A673 (cell line): Measurements from ENCODE around the gene NRAS. TPM values are rescaled to one million over a fixed set of nuclear protein-coding genes. Genes with fewer than 3 reads are reported as not detected.

Experiments
- BruUV-seq: library from RNA; stranded (reverse); fragments of 400-500 nt; replicated peaks from 2 replicates; lab custom pipeline; 2021; lab: Mats Ljungman, UMichigan
- CTCF ChIA-PET: fragments of 300-600 bp; sonication (Branson Sonifier 250); formaldehyde crosslinking; loops from one replicate; lab custom pipeline; 2022; ENCODE audit warnings: antibody characterized with exemption; lab: Charles Lee
- POLR2A ChIA-PET: fragments of 300-600 bp; sonication (Branson Sonifier 250); formaldehyde crosslinking; loops from one replicate; lab custom pipeline; 2022; ENCODE audit warnings: antibody characterized with exemption; ENCODE audit not compliant: low non-redundant PET; lab: Charles Lee
- DNase-seq: peaks from one replicate; pipeline ENCODE4 v3.0.0-alpha.2; 2015; ENCODE audit warnings: low spot score
- H3K27ac ChIP-seq: fragments of 200-600 bp; sonication (generic); 2 replicates; pipeline ENCODE4 v1.5.1; 2016; ENCODE audit warnings: mixed run types, low read depth, mild to moderate bottlenecking, mixed read lengths, antibody characterized with exemption, low read length; ENCODE audit not compliant: poor library complexity, severe bottlenecking
- H3K27me3 ChIP-seq: fragments of 200-600 bp; sonication (generic); replicated peaks from 2 replicates; pipeline ENCODE4 v1.6.1; 2017; ENCODE audit warnings: mixed run types, low read depth, mild to moderate bottlenecking, mixed read lengths, antibody characterized with exemption, low read length; ENCODE audit not compliant: insufficient read depth, poor library complexity
- H3K36me3 ChIP-seq: fragments of 200-600 bp; sonication (generic); 2 replicates; pipeline ENCODE4 v1.6.1; 2016; ENCODE audit warnings: mixed run types, mild to moderate bottlenecking, mixed read lengths, antibody characterized with exemption, low read length; ENCODE audit not compliant: insufficient read depth, poor library complexity, severe bottlenecking
- H3K4me1 ChIP-seq: fragments of 200-600 bp; sonication (generic); 2 replicates; pipeline ENCODE4 v1.6.1; 2017; ENCODE audit warnings: mixed run types, mild to moderate bottlenecking, mixed read lengths, antibody characterized with exemption, low read length; ENCODE audit not compliant: insufficient read depth, poor library complexity, severe bottlenecking
- H3K4me3 ChIP-seq: fragments of 200-600 bp; sonication (generic); 2 replicates; pipeline ENCODE4 v1.5.1; 2016; ENCODE audit warnings: low read depth, mixed run types, mild to moderate bottlenecking, mixed read lengths, low read length; ENCODE audit not compliant: poor library complexity, severe bottlenecking
- H3K9me3 ChIP-seq: fragments of 200-600 bp; sonication (generic); 2 replicates; pipeline ENCODE4 v1.6.1; 2016; ENCODE audit warnings: mixed run types, low read depth, mild to moderate bottlenecking, mixed read lengths, antibody characterized with exemption, low read length; ENCODE audit not compliant: poor library complexity, severe bottlenecking
- EZH2 ChIP-seq: fragments of 200-600 bp; sonication (generic); IDR thresholded peaks from 2 replicates; pipeline ENCODE4 v1.6.1; 2017; ENCODE audit warnings: borderline replicate concordance, low read depth, mild to moderate bottlenecking, mixed read lengths, antibody characterized with exemption, low read length; ENCODE audit not compliant: poor library complexity, severe bottlenecking
- intact Hi-C: fragments of 100-400 bp; cut with micrococcal nuclease; formaldehyde crosslinking; loops from one replicate; pipeline ENCODE4 v1.10.0; 2022; ENCODE audit not compliant: unreplicated experiment
- total RNA-seq: library from RNA; stranded (reverse); gene quantifications from 2 replicates; pipeline ENCODE4 v1.2.3, GENCODE V29; 2021
- TF ChIP-seq, protein P1 (sequence below): fragments of 300-800, 200-600 bp; sonication (generic); conservative IDR thresholded peaks from 2 replicates; pipeline ENCODE4 v1.5.1; 2017; ENCODE audit warnings: low read depth, mild to moderate bottlenecking, antibody characterized with exemption, low read length, moderate library complexity, mixed read lengths

Gene NRAS
- total RNA-seq, 1 experiment from 2014 or later: 79.1 TPM

GRCh38 chr1:114671011-114671938, 45.3 kb downstream of the NRAS start:
- intact Hi-C loops: loop anchor here (5.0 to 10.0 kb wide), 2 partner anchors 326 to 694 kb away; partner anchors contain the start of gene OLFML3
- Histone ChIP-seq H3K9me3 (no peaks in the 10 kb centered on the region), H3K4me3 (no peak overlapping the region), H3K36me3 (no peaks in the 10 kb centered on the region), H3K4me1 (no peaks in the 10 kb centered on the region), H3K27me3 (no peaks in the 10 kb centered on the region), H3K27ac (no peak overlapping the region)
- DNase-seq: peak; percentile 40
- BruUV-seq: no TSS peak
- TF ChIP-seq EZH2: no peak
- TF ChIP-seq, protein P1, sequence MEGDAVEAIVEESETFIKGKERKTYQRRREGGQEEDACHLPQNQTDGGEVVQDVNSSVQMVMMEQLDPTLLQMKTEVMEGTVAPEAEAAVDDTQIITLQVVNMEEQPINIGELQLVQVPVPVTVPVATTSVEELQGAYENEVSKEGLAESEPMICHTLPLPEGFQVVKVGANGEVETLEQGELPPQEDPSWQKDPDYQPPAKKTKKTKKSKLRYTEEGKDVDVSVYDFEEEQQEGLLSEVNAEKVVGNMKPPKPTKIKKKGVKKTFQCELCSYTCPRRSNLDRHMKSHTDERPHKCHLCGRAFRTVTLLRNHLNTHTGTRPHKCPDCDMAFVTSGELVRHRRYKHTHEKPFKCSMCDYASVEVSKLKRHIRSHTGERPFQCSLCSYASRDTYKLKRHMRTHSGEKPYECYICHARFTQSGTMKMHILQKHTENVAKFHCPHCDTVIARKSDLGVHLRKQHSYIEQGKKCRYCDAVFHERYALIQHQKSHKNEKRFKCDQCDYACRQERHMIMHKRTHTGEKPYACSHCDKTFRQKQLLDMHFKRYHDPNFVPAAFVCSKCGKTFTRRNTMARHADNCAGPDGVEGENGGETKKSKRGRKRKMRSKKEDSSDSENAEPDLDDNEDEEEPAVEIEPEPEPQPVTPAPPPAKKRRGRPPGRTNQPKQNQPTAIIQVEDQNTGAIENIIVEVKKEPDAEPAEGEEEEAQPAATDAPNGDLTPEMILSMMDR: peak; percentile 59
- ChIA-PET CTCF (no interaction called here), POLR2A (no interaction called here)

DNA sequence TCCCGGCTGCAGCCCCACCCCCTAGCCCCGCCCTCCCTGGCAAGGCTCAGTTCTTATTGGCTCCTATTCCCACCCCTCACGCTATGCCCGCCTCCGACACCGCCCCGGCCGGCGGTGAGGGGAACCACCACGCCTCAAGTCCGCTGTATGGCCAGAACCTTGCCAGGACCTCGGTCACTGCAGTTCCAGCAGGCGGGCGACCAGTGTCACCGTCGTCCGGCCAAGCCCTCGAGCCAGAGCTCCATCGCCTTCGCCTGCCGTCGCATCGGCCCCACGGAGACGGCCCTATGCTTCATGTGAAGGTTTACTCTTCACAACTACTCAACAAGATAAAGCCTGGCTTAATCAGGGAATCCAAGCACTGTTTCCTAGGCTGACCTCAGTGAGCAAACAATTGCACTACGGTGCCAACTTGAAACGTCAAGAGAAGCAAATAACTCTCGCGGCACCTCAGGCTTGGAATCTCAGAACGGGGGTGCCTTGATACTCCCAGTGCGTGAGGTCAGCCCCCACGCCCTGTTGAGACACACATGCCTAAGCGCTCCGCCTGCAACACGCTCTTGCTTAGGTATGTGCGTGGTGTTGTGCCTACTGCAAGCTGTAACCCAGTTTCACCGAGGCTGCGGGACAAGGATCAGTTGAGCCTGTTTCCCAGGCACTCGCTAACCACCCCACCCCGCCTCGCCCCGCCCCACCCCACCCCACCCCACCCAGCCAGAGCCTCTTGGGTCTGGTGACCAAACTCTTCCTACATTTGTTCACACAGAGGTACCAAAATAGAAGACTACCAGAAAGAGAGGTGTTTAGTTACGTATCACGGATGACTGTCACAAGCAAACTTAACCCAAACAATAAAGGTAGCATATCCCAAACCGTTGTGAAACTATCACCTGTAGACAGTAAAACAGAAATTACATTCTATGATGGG, 46.2 kb downstream of the NRAS start:
- DNase-seq: peak; percentile 92
- intact Hi-C loops: loop anchor here (5.0 to 10.0 kb wide), 2 partner anchors 326 to 693 kb away; partner anchors contain the start of gene OLFML3
- H3K36me3 ChIP-seq: no peaks in the 10 kb centered on the region
- no peaks in the 10 kb centered on the region for H3K4me1 ChIP-seq
- ChIA-PET CTCF (interaction anchor here (1.1 kb wide), 1 partner anchor 691 kb away, joined by 4 read pairs; the partner anchor contains the start of gene OLFML3), POLR2A (no interaction called here)
- peak overlapping the region; percentile 70 for H3K4me3 ChIP-seq
- H3K9me3 ChIP-seq: no peaks in the 10 kb centered on the region
- no peak for TF ChIP-seq EZH2
- no peaks in the 10 kb centered on the region for H3K27me3 ChIP-seq
- H3K27ac ChIP-seq: no peak overlapping the region
- BruUV-seq: no TSS peak

DNA sequence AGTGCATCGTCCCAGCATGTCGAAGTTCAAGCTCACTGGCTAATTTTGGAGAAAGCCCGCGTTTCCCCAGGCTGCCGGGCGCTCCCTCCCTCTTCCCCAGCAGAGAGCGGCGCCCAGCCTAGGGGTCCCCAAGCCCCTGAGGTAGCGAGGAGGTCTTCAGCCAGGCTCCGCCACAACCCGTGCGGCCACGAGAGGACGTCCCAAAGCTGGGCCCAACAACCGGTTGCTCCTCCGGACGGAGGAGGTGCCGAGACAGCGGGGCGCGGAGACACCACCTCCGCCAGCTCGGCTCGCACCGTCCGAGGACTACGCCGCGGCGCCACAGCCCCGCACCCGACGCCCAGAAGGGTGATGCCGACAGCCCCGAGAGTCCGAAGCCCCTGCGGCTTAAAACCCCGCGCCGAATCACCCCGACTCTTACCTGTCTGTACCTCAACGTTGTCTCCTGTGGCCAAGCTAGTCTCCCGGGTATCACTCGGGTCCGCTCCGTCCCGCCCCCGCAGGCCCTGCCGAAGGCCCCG, 46.9 kb downstream of the NRAS start, which contains the start of gene DENND2C:
Gene DENND2C (minus strand): TSS at position 488 of the 521 bp plus-strand sequence. CDS start 44,065 bp downstream, outside the sequence.
- no peaks in the 10 kb centered on the region for H3K36me3 ChIP-seq
- peak within 1 kb of the TSS; percentile 70 for H3K4me3 ChIP-seq
- H3K27me3 ChIP-seq: no peaks in the 10 kb centered on the region
- no peaks in the 10 kb centered on the region for H3K9me3 ChIP-seq
- H3K27ac ChIP-seq: no peak within 1 kb of the TSS
- no peak for DNase-seq
- intact Hi-C loops: loop anchor here (5.0 to 10.0 kb wide), 2 partner anchors 325 to 692 kb away; partner anchors contain the start of gene OLFML3
- TF ChIP-seq, protein P1: no peak
- no peak for TF ChIP-seq EZH2
- ChIA-PET POLR2A (no interaction called here), CTCF (interaction anchor here (1.1 kb wide), 1 partner anchor 690 kb away, joined by 4 read pairs; the partner anchor contains the start of gene OLFML3)
- BruUV-seq: TSS peak; percentile 57
- H3K4me1 ChIP-seq: no peaks in the 10 kb centered on the region
